Smooth muscle cell (in vitro differentiated cells): ENCODE results near the gene NDUFS7. TPM values are rescaled to one million over a fixed set of nuclear protein-coding genes. Genes with fewer than 3 reads are reported as not detected.

Source experiments
- DNase-seq: peaks from one replicate; lab custom pipeline; 2025; ENCODE audit not compliant: unreplicated experiment; lab: John Stamatoyannopoulos, UW
- H2AFZ ChIP-seq: fragments of 200-600 bp; sonication (generic); 2 replicates; pipeline ENCODE4 v1.6.0; 2016; ENCODE audit warnings: antibody characterized with exemption, low read depth, mild to moderate bottlenecking
- H3F3A ChIP-seq: fragments of 200-600 bp; sonication (generic); 2 replicates; pipeline ENCODE4 v1.6.0; 2017; ENCODE audit warnings: antibody characterized with exemption, low read depth
- H3K27ac ChIP-seq: fragments of 200-600 bp; sonication (generic); 2 replicates; pipeline ENCODE4 v1.5.1; 2016; ENCODE audit warnings: low read depth, mild to moderate bottlenecking
- H3K27me3 ChIP-seq: fragments of 200-600 bp; sonication (generic); 2 replicates; pipeline ENCODE4 v1.6.1; 2016; ENCODE audit warnings: low read depth, mild to moderate bottlenecking
- H3K36me3 ChIP-seq: fragments of 200-600 bp; sonication (generic); 2 replicates; pipeline ENCODE4 v1.5.1; 2016; ENCODE audit warnings: low read depth
- H3K4me1 ChIP-seq: fragments of 200-600 bp; sonication (generic); 2 replicates; pipeline ENCODE4 v1.5.1; 2016; ENCODE audit warnings: low read depth
- H3K4me2 ChIP-seq: fragments of 200-600 bp; sonication (generic); 2 replicates; pipeline ENCODE4 v1.6.0; 2016; ENCODE audit warnings: mild to moderate bottlenecking
- H3K4me3 ChIP-seq: fragments of 200-600 bp; sonication (generic); 2 replicates; pipeline ENCODE4 v1.5.1; 2016; ENCODE audit warnings: mild to moderate bottlenecking
- H3K79me2 ChIP-seq: fragments of 200-600 bp; sonication (generic); 2 replicates; pipeline ENCODE4 v1.6.0; 2016; ENCODE audit warnings: low read depth, mild to moderate bottlenecking
- H3K9ac ChIP-seq: fragments of 200-600 bp; sonication (generic); 2 replicates; pipeline ENCODE4 v1.6.0; 2016; ENCODE audit warnings: low read depth
- H3K9me3 ChIP-seq: fragments of 200-600 bp; sonication (generic); replicated peaks from 2 replicates; pipeline ENCODE4 v1.5.1; 2016; ENCODE audit warnings: low read depth
- H4K20me1 ChIP-seq: fragments of 200-600 bp; sonication (generic); 2 replicates; pipeline ENCODE4 v1.6.0; 2016; ENCODE audit warnings: low read depth
- CTCF ChIP-seq: fragments of 200-600 bp; sonication (generic); IDR thresholded peaks from 2 replicates; pipeline ENCODE4 v1.5.1; 2017; ENCODE audit warnings: borderline replicate concordance, mild to moderate bottlenecking, antibody characterized with exemption; ENCODE audit not compliant: insufficient read depth, poor library complexity, severe bottlenecking
- WGBS: methylation state at CpG from one replicate; pipeline ENCODE4 v1.1.7; 2016; ENCODE audit warnings: low lambda C conversion rate; 5-methylcytosine and 5-hydroxymethylcytosine counted together
- polyA plus RNA-seq: library from polyadenylated mRNA; unstranded; fragments of >200 nt; fragmentation: Nextera tagmentation; extraction: Ambion mirVana; gene quantifications from 2 replicates; pipeline ENCODE4 v1.2.1, GENCODE V29; 2016
- total RNA-seq: library from RNA; depleted of rRNA; stranded (reverse); fragments of >200 nt; gene quantifications from 2 replicates; pipeline ENCODE4 v1.2.3, GENCODE V29; 2014

The NDUFS7 gene
- total and polyA plus RNA-seq, 2 experiments from 2014 or later: 95.8 to 245 TPM

- no peaks in the 10 kb centered on the region for H3K9me3 ChIP-seq
- peaks cover 20% of the 10 kb centered on the region for H3K79me2 ChIP-seq
- H3K36me3 ChIP-seq: no peaks in the 10 kb centered on the region
- H3K9ac ChIP-seq: no peak overlapping the region
- no peak overlapping the region for H3K4me3 ChIP-seq
- 99% methylated on average over 10 of the region's 10 CpGs for WGBS
- H3K4me1 ChIP-seq: peaks cover 19% of the 10 kb centered on the region
- DNase-seq: no peak
- no peak overlapping the region for H2AFZ ChIP-seq
- H3F3A ChIP-seq: no peaks in the 10 kb centered on the region
- no peak for TF ChIP-seq CTCF
- peaks cover 30% of the 10 kb centered on the region for H4K20me1 ChIP-seq
- no peaks in the 10 kb centered on the region for H3K27me3 ChIP-seq
- H3K4me2 ChIP-seq: no peak overlapping the region
- no peak overlapping the region for H3K27ac ChIP-seq
Measured at GRCh38 chr19:1366296-1366695, 17.4 kb upstream of the NDUFS7 start.

GRCh38 chr19:1366899-1367870, 16.5 kb upstream of the NDUFS7 start:
- Histone ChIP-seq H3K4me1 (peaks cover 10% of the 10 kb centered on the region), H3K4me2 (no peak overlapping the region), H3K9ac (no peak overlapping the region), H3K27me3 (no peaks in the 10 kb centered on the region), H2AFZ (no peak overlapping the region), H3K27ac (no peak overlapping the region), H3K4me3 (no peak overlapping the region), H3K36me3 (no peaks in the 10 kb centered on the region), H3K9me3 (no peaks in the 10 kb centered on the region), H4K20me1 (peaks cover 30% of the 10 kb centered on the region), H3K79me2 (peaks cover 16% of the 10 kb centered on the region), H3F3A (no peaks in the 10 kb centered on the region)
- TF ChIP-seq CTCF: no peak
- 92% methylated on average over 35 of the region's 35 CpGs for WGBS
- DNase-seq: no peak

GRCh38 chr19:1369214-1369805, 14.4 kb upstream of the NDUFS7 start:
- no peak for TF ChIP-seq CTCF
- Histone ChIP-seq H2AFZ (no peak overlapping the region), H3F3A (peaks cover 7% of the 10 kb centered on the region), H3K4me2 (no peak overlapping the region), H3K36me3 (no peaks in the 10 kb centered on the region), H3K9ac (no peak overlapping the region), H3K27ac (no peak overlapping the region), H3K4me3 (no peak overlapping the region), H3K4me1 (peaks cover 7% of the 10 kb centered on the region), H3K9me3 (no peaks in the 10 kb centered on the region), H3K27me3 (no peaks in the 10 kb centered on the region), H4K20me1 (peaks cover 19% of the 10 kb centered on the region), H3K79me2 (no peaks in the 10 kb centered on the region)
- WGBS: over 99% methylated on average over 18 of the region's 18 CpGs
- DNase-seq: no peak
